GM19324 (cell line): Measurements from ENCODE around the gene GRAMD1A.

ENCODE experiments used
- ATAC-seq: cut with Tn5 transposase; IDR thresholded peaks from one replicate; pipeline ENCODE4 v1.9.1; 2021; ENCODE audit warnings: mild to moderate bottlenecking, moderate library complexity; ENCODE audit not compliant: unreplicated experiment, low FRiP score

Gene GRAMD1A

DNA sequence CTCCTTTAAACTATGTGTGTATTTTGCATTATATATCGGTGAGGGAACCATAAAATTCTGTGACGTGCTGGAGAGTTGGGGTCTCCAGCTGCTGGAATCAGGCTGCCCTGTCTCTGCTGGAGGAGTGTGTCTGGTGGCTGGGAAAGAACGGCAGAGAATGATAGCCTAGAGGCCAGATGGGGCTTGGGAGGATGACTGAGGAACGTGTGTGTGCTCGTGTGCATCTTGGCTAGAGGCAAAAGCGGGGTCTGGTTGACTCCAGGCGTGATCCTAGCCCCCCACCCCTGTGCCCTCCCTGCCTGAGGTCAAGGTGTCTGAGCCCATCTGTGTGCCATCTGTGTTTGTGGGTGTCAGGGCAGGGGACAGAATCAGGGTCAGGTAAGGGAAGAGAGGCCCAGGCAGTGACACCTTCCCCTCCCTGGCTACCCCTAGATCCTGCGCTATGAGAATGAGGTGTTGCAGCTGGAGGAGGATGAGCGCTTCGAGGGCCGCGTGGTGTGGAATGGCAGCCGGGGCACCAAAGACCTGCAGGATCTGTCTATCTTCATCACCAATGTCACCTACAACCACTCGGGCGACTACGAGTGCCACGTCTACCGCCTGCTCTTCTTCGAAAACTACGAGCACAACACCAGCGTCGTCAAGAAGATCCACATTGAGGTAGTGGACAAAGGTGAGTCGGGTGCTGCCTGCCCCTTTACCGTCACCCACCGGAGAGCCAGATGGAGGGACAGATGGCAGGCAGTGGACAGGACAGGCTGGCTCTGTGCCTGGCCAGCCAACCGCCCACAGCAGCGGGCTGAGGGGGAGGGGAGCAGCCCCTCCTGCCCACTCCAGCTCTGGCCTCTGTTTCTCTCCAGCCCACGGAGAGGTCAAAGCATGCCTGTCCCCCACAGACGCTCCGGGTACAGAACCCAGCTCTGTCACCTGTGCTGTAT, 33.2 kb downstream of the GRAMD1A start:
- no peak for ATAC-seq

GRCh38 chr19:35034005-35034502, 33.9 kb downstream of the GRAMD1A start:
- ATAC-seq: no peak

- ATAC-seq: no peak
Measured at GRCh38 chr19:35034588-35035382, 34.7 kb downstream of the GRAMD1A start.

GRCh38 chr19:35037716-35038622, 37.8 kb downstream of the GRAMD1A start:
- no peak for ATAC-seq

DNA sequence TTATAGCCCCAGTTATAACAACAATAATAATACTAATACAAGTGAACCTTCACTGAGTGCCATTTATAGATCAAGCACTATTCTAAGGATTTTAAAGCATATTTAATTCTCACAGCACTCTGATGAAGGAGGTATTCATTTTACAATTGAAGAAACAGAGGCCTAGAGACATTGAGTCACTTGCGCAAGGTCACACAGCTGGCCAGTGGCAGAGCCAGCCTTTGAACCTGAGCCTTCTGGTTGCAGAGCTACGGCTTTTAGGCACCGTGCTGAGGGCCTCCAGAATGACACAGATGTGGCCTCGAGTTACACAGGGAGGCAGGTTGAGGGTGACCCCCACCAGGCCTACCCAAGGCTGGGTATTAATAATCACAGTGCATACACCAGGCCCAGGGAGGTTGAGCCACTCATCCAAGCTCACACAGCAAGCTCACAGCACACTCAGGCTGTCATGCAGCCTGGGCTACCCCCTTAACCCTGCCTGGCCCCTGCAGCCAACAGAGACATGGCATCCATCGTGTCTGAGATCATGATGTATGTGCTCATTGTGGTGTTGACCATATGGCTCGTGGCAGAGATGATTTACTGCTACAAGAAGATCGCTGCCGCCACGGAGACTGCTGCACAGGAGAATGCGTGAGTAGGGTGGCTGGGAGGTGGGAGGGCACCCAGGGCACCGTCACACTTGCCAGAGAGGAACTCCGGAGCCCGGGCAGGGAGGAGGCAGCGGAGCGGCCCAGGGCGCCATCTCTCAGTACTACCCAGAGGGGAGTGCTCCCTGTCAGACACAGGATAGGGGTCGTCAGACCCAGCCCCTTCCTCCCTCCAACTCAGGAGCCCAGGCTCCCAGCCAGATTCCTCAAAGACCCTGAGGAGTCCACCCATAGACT, 38.7 kb downstream of the GRAMD1A start:
- no peak for ATAC-seq

GRCh38 chr19:35039881-35040825, 40.0 kb downstream of the GRAMD1A start:
- ATAC-seq: no peak

GRCh38 chr19:35040826-35041547, 40.9 kb downstream of the GRAMD1A start:
- no peak for ATAC-seq

GRCh38 chr19:35041548-35042055, 41.5 kb downstream of the GRAMD1A start, which contains the start of gene HPN:
HPN (plus strand) TSS chr19:35041721; CDS start chr19:35042507, 786 bp downstream.
- no peak for ATAC-seq

DNA sequence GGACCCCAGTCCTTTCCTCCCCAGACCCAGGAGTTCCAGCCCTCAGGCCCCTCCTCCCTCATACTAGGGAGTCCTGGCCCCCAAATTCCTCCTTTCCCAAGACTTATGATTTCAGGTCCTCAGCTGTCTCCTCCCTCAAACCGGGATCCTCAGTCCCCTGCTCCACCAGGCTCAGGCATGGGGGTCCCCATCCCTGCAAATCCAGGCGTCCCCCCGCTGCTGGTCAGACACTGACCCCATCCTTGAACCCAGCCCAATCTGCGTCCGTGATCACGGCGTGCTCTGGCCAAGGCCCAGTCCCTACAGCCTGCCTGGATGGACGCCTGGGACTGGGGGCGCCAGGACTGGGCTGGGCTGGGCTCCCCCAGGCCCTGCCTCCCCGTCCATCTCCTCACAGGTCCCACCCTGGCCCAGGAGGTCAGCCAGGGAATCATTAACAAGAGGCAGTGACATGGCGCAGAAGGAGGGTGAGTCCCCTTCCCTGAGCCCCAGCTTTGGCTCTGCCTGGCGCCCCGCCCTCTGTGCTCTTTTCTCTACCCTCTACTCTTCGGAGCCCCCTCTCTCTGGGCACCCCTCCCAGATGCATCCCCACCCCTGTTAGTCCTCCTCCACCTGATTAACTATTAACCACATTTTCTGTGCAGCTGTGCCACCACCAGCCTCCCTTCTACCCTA, 42.1 kb downstream of the GRAMD1A start:
- no peak for ATAC-seq

DNA sequence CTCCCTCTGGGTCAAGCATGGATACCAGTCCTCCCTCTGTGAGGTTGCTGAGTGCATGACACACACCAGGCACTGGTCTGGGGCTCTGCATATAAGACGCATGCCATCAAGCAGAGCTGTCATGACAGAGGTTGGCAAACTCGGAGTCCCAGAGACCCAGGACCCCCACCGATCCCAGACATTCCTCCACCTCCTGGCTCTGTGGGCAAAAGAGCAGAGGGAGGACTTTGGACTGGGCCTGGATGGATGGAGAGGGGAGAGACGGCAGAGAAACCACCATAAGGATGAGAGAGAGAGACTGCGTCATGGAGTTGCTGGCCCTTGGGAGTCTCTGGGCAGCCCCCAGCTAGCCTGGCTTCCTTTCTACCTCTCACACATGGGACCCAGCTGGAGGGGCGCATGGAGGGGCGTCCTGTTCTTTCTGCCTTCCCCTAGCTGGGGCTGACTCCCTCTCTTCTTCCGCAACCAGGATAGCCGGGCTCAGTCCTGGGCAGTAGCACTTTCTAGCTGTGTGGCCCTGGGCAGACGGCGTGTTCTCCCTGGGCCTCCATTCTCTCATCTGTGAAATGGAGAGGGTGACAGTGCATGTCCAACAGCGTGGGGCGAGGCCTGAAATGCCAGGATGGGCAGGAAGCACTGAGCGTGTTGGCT, 43.0 kb downstream of the GRAMD1A start:
- no peak for ATAC-seq

GRCh38 chr19:35043906-35044305, 43.8 kb downstream of the GRAMD1A start:
- ATAC-seq: no peak

- no peak for ATAC-seq
Measured at GRCh38 chr19:35044317-35045117, 44.4 kb downstream of the GRAMD1A start.

DNA sequence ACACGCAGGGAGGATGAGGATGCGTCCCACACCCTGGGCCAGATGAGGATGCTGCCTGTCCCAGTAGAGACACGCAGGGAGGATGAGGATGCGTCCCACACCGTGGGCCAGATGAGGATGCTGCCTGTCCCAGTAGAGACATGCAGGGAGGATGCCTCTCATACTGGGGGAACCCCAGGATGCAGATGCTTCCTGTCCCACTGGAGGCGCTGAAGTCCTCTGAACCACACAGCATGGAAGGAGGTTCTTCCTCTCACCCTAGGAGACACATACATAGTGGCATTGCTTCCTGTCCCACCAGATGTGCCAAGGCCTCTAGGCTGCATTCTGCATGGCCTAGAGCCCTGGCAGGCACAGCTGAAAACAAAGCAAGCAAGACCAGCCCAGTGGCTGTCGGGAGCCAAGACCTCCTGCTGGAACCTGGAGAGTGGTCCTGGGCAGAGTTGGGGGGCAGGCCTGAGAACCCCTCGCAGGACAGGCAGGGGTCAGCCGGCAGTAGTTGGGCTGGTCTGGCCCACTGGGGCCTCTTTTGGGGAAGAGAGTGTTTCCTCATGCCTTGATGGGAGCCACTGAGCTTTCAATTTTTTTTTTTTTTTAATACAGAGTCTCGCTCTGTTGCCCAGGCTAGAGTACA, 45.7 kb downstream of the GRAMD1A start:
- no peak for ATAC-seq

DNA sequence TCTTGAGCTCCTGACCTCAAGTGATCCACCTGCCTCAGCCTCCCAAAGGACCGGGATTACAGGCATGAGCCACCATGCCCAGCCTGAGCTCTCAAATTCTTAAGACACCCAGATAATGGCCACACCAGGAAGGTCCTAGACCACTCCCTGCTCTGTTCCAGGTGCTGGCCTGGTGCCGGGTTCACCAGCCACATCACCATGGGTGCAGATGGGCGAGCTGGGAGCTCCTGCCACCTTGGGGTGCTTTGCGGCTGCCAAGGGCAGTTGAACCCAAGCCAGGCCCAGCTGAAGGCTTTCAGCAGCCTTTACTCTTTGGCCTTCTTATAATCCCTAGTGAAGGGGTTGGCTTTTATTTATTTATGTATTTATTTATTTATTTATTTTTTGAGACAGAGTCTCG, 46.3 kb downstream of the GRAMD1A start:
- ATAC-seq: no peak

- no peak for ATAC-seq
Measured at GRCh38 chr19:35048911-35049411, 48.8 kb downstream of the GRAMD1A start.
